Loucy (cell line): Measurements from ENCODE around the gene ARHGAP22.

Experiments
- CTCF ChIP-seq: fragments of 200-600 bp; sonication (generic); conservative IDR thresholded peaks from 2 replicates; pipeline ENCODE4 v1.5.1; 2014; ENCODE audit warnings: mild to moderate bottlenecking, antibody characterized with exemption, low read length
- EZH2phosphoT487 ChIP-seq: fragments of 200-600 bp; IDR thresholded peaks from 2 replicates; pipeline ENCODE4 v1.6.1; 2018; ENCODE audit warnings: antibody characterized with exemption, mild to moderate bottlenecking, moderate library complexity, borderline replicate concordance

GRCh38 chr10:48462482-48463020 lies 142.3 kb downstream of the ARHGAP22 start:
- TF ChIP-seq CTCF (no peak), EZH2phosphoT487 (no peak)
